Liver (tissue), 9 donors: ENCODE results near the gene NAPEPLD. TPM values are rescaled to one million over a fixed set of nuclear protein-coding genes. Genes with fewer than 3 reads are reported as not detected.
"Not testable (repeated sequence)": the region's sequence is repeated elsewhere in the genome, so short reads cannot be mapped to it uniquely, and the experiment has no call there.

Source experiments
- DNase-seq: peaks from one replicate; pipeline ENCODE4 v3.0.0-alpha.2; 2017; ENCODE audit warnings: low spot score
- H3K27ac ChIP-seq, 2 donors: one replicate each; pipeline ENCODE4 v1.7.0; 2013; ENCODE audit warnings: inconsistent platforms in 2 of 2, low read length in 2 of 2, control low read depth in 1 of 2, low read depth in 1 of 2, mild to moderate bottlenecking in 1 of 2
- H3K27me3 ChIP-seq, 4 donors: one replicate each; pipeline versions ENCODE4 v1.6.1 to v1.7.0; 2013; ENCODE audit warnings: low read length in 3 of 4, inconsistent platforms in 1 of 4, mild to moderate bottlenecking in 1 of 4, moderate library complexity in 1 of 4; ENCODE audit not compliant: control insufficient read depth in 4 of 4, insufficient read depth in 4 of 4
- H3K36me3 ChIP-seq, 4 donors: one replicate each; pipeline versions ENCODE4 v1.6.1 to v1.7.0; 2013; ENCODE audit warnings: low read length in 3 of 4, mild to moderate bottlenecking in 3 of 4, low read depth in 1 of 4, moderate library complexity in 1 of 4; ENCODE audit not compliant: control insufficient read depth in 4 of 4, insufficient read depth in 3 of 4
- H3K4me1 ChIP-seq, 4 donors: one replicate each; pipeline versions ENCODE4 v1.6.1 to v1.7.0; 2013; ENCODE audit warnings: low read length in 3 of 4, mild to moderate bottlenecking in 3 of 4, moderate library complexity in 1 of 4; ENCODE audit not compliant: control insufficient read depth in 4 of 4, insufficient read depth in 4 of 4
- H3K4me3 ChIP-seq, 3 donors: one replicate each; pipeline versions ENCODE4 v1.6.1 to v1.7.0; 2013; ENCODE audit warnings: low read length in 3 of 3, control low read depth in 1 of 3, low read depth in 1 of 3, mild to moderate bottlenecking in 1 of 3
- H3K9ac ChIP-seq, 2 donors: one replicate each; pipeline ENCODE4 v1.7.0; 2013; ENCODE audit warnings: low read length in 2 of 2, mild to moderate bottlenecking in 2 of 2, moderate library complexity in 2 of 2, control low read depth in 1 of 2, low read depth in 1 of 2
- H3K9me3 ChIP-seq, 4 donors: one replicate each; pipeline versions ENCODE4 v1.6.1 to v1.7.0; 2013; ENCODE audit warnings: low read length in 3 of 4; ENCODE audit not compliant: control insufficient read depth in 4 of 4
- ATF3 ChIP-seq: IDR thresholded peaks from 2 replicates; pipeline ENCODE4 v1.6.1; 2016; ENCODE audit warnings: antibody characterized with exemption
- CTCF ChIP-seq: fragments of 150-350 bp; IDR thresholded peaks from 2 replicates; pipeline ENCODE4 v1.5.1; 2017; ENCODE audit warnings: improper control_type of control experiment, low read depth, low read length; ENCODE audit not compliant: missing input control
- EGR1 ChIP-seq, 2 donors: IDR thresholded peaks; 2 replicates each; pipeline ENCODE4 v1.6.1; 2016 to 2018; ENCODE audit warnings: antibody characterized with exemption in 2 of 2, low read depth in 2 of 2
- FOXA1 ChIP-seq: IDR thresholded peaks from 2 replicates; pipeline ENCODE4 v1.6.1; 2016; ENCODE audit warnings: antibody characterized with exemption
- FOXA2 ChIP-seq: IDR thresholded peaks from 2 replicates; pipeline ENCODE4 v1.6.1; 2016; ENCODE audit warnings: antibody characterized with exemption
- GABPA ChIP-seq, 2 donors: IDR thresholded peaks in 1 of 2; conservative IDR thresholded peaks in 1 of 2; 2 replicates each; pipeline ENCODE4 v1.6.1; 2016; ENCODE audit warnings: antibody characterized with exemption in 2 of 2, mild to moderate bottlenecking in 1 of 2, moderate library complexity in 1 of 2
- HNF4A ChIP-seq, 2 donors: conservative IDR thresholded peaks; 2 replicates each; pipeline ENCODE4 v1.6.1; 2016; ENCODE audit warnings: antibody characterized with exemption in 2 of 2, mild to moderate bottlenecking in 2 of 2
- HNF4G ChIP-seq: IDR thresholded peaks from 2 replicates; pipeline ENCODE4 v1.6.1; 2016; ENCODE audit warnings: antibody characterized with exemption
- JUND ChIP-seq, 2 donors: IDR thresholded peaks; 2 replicates each; pipeline ENCODE4 v1.6.1; 2016; ENCODE audit warnings: antibody characterized with exemption in 2 of 2
- MAX ChIP-seq: IDR thresholded peaks from 2 replicates; pipeline ENCODE4 v1.6.1; 2016; ENCODE audit warnings: antibody characterized with exemption
- NR2F2 ChIP-seq: IDR thresholded peaks from 2 replicates; pipeline ENCODE4 v1.6.1; 2016; ENCODE audit warnings: antibody characterized with exemption
- REST ChIP-seq: IDR thresholded peaks from 2 replicates; pipeline ENCODE4 v1.6.1; 2016; ENCODE audit warnings: antibody characterized with exemption, mild to moderate bottlenecking
- SP1 ChIP-seq: IDR thresholded peaks from 2 replicates; pipeline ENCODE4 v1.6.1; 2018; ENCODE audit warnings: antibody characterized with exemption, mild to moderate bottlenecking
- TAF1 ChIP-seq: conservative IDR thresholded peaks from 2 replicates; pipeline ENCODE4 v1.6.1; 2016; ENCODE audit warnings: antibody characterized with exemption, mild to moderate bottlenecking
- YY1 ChIP-seq: IDR thresholded peaks from 2 replicates; pipeline ENCODE4 v1.6.1; 2016; ENCODE audit warnings: antibody characterized with exemption, mild to moderate bottlenecking
- ZBTB33 ChIP-seq: IDR thresholded peaks from 2 replicates; pipeline ENCODE4 v1.6.1; 2016; ENCODE audit warnings: antibody characterized with exemption
- WGBS: extraction: QIAGEN DNeasy Blood & Tissue Kit; methylation state at CpG from one replicate; pipeline ENCODE4 v1.1.7; 2013; 5-methylcytosine and 5-hydroxymethylcytosine counted together
- polyA plus RNA-seq, 2 donors: library from polyadenylated mRNA; stranded (reverse) in 1 of 2; unstranded in 1 of 2; fragments of 200-250 nt in 1 of 2; fragments of >200 nt in 1 of 2; fragmentation: Nextera tagmentation in 1 of 2; extraction: Ambion mirVana in 1 of 2; gene quantifications; one replicate each; pipeline versions ENCODE4 v1.2.1 to v1.2.3, GENCODE V29; 2013 to 2015
- total RNA-seq, 2 donors: library from RNA; depleted of rRNA; stranded (reverse); fragments of >200 nt; gene quantifications; one replicate each; pipeline ENCODE4 v1.2.3, GENCODE V29; 2014
- donor health status: healthy.
- donor health status: healthy.
- donor health status: healthy.
- donor health status: healthy.
- donor health status: healthy.

Gene NAPEPLD
- total and polyA plus RNA-seq, 4 donors: 4.4 to 31.9 (median 18.2) TPM

- Histone ChIP-seq H3K4me1 (peaks cover 0 to 1% (median 0%) of the 10 kb centered on the region in 4 donors), H3K9ac (no peak overlapping the region), H3K9me3 (no peaks in the 10 kb centered on the region), H3K27me3 (no peaks in the 10 kb centered on the region), H3K4me3 (no peak overlapping the region), H3K27ac (no peak overlapping the region), H3K36me3 (peaks cover 1 to 21% (median 12%) of the 10 kb centered on the region in 4 donors)
- WGBS: 30% methylated on average over 1 of the region's 1 CpG
- no peak for TF ChIP-seq HNF4G
- no peak for TF ChIP-seq TAF1
- no peak for TF ChIP-seq JUND (IDR thresholded peaks at IDR 0.05)
- TF ChIP-seq MAX: no peak
- TF ChIP-seq FOXA2: no peak
- no peak for TF ChIP-seq ZBTB33
- no peak for TF ChIP-seq REST
- no peak for TF ChIP-seq HNF4A (conservative IDR thresholded peaks at IDR 0.05)
- no peak for TF ChIP-seq SP1
- no peak for TF ChIP-seq YY1
- no peak for TF ChIP-seq EGR1 (IDR thresholded peaks at IDR 0.05; ENCODE audit: low read depth in 2 of 2)
- no peak for TF ChIP-seq FOXA1
- TF ChIP-seq GABPA (IDR thresholded peaks at IDR 0.05 in 1 of 2, conservative IDR thresholded peaks at IDR 0.05 in 1 of 2): no peak
- DNase-seq: no peak
These were observed 55.5 kb downstream of the NAPEPLD start for GRCh38 chr7:103093429-103093828.

- not testable (repeated sequence) for H3K27me3 ChIP-seq, H3K4me3 ChIP-seq, H3K9ac ChIP-seq, H3K27ac ChIP-seq, H3K9me3 ChIP-seq, DNase-seq, H3K4me1 ChIP-seq
- 70% methylated on average over 4 of the region's 4 CpGs for WGBS
- H3K36me3 ChIP-seq: peaks cover 0 to 22% (median 11%) of the 10 kb centered on the region in 4 donors
These were observed 56.6 kb downstream of the NAPEPLD start for GRCh38 chr7:103092321-103092720.

- DNase-seq: no peak
- Histone ChIP-seq H3K9ac (no peak overlapping the region), H3K36me3 (peaks cover 5 to 25% (median 19%) of the 10 kb centered on the region in 4 donors), H3K9me3 (no peaks in the 10 kb centered on the region), H3K4me3 (no peak overlapping the region), H3K4me1 (no peaks in the 10 kb centered on the region), H3K27me3 (no peaks in the 10 kb centered on the region), H3K27ac (no peak overlapping the region)
- TF ChIP-seq ATF3: no peak
- TF ChIP-seq NR2F2: no peak
- TF ChIP-seq JUND (IDR thresholded peaks at IDR 0.05): no peak
- no peak for TF ChIP-seq REST
- TF ChIP-seq FOXA2: no peak
- no peak for TF ChIP-seq FOXA1
- TF ChIP-seq CTCF: no peak
- WGBS: 97% methylated on average over 3 of the region's 3 CpGs
These were observed 65.7 kb downstream of the NAPEPLD start for GRCh38 chr7:103083210-103083609.
